ENCODE results near the gene WNT6.

GRCh38 chr2:218839430-218839829 is 20.2 kb upstream of the WNT6 start:
- TF ChIP-seq CTCF (IDR thresholded peaks at IDR 0.05) (no peak), ZFX (IDR thresholded peaks at IDR 0.05; ENCODE audit: borderline replicate concordance) (no peak)
